Measurements from ENCODE around the gene PEX16.
"Not testable (repeated sequence)": the region's sequence is repeated elsewhere in the genome, so short reads cannot be mapped to it uniquely, and the experiment has no call there.

Gene PEX16

GRCh38 chr11:45918331-45918941 is 759 bp upstream of the PEX16 start:
- peak; percentile 74 for DNase-seq (ENCODE audit: low spot score)

GRCh38 chr11:45917286-45917622 is 423 bp downstream of the PEX16 start:
- no peak for DNase-seq (ENCODE audit: low spot score)

GRCh38 chr11:45915446-45915845 is 2.2 kb downstream of the PEX16 start:
- no peak for DNase-seq (ENCODE audit: low spot score)

- no peak for DNase-seq (ENCODE audit: low spot score)
Observed at GRCh38 chr11:45913942-45914635, 3.6 kb downstream of the PEX16 start.

GRCh38 chr11:45913514-45913913 is 4.2 kb downstream of the PEX16 start:
- no peak for DNase-seq (ENCODE audit: low spot score)

GRCh38 chr11:45910623-45911022 is 7.1 kb downstream of the PEX16 start:
- no peak for DNase-seq (ENCODE audit: low spot score)

- no peak for DNase-seq (ENCODE audit: low spot score)
Observed at GRCh38 chr11:45909594-45910475, 7.8 kb downstream of the PEX16 start.

GRCh38 chr11:45907911-45908370 is 9.7 kb downstream of the PEX16 start:
- no peak for DNase-seq (ENCODE audit: low spot score)

- no peak for DNase-seq (ENCODE audit: low spot score)
Observed at GRCh38 chr11:45906965-45907611, 10.6 kb downstream of the PEX16 start, which contains the start of gene FREY1. Gene FREY1, minus strand, starts transcription at chr11:45907271. Its CDS starts 26 bp downstream, at chr11:45907245.

GRCh38 chr11:45906096-45906682 is 11.5 kb downstream of the PEX16 start:
- no peak for DNase-seq (ENCODE audit: low spot score)

GRCh38 chr11:45905576-45905975 is 12.1 kb downstream of the PEX16 start:
- DNase-seq (ENCODE audit: low spot score): not testable (repeated sequence)

- no peak for DNase-seq (ENCODE audit: low spot score)
Observed at GRCh38 chr11:45905095-45905494, 12.6 kb downstream of the PEX16 start.

GRCh38 chr11:45904309-45904915 is 13.3 kb downstream of the PEX16 start:
- DNase-seq (ENCODE audit: low spot score): no peak

GRCh38 chr11:45902452-45903380 is 15.0 kb downstream of the PEX16 start:
- no peak for DNase-seq (ENCODE audit: low spot score)

GRCh38 chr11:45901626-45902025 is 16.1 kb downstream of the PEX16 start:
- DNase-seq (ENCODE audit: low spot score): no peak

GRCh38 chr11:45900916-45901617 is 16.6 kb downstream of the PEX16 start:
- DNase-seq (ENCODE audit: low spot score): no peak

GRCh38 chr11:45900175-45900800 is 17.4 kb downstream of the PEX16 start:
- DNase-seq (ENCODE audit: low spot score): not testable (repeated sequence)

GRCh38 chr11:45899448-45900174 is 18.1 kb downstream of the PEX16 start:
- DNase-seq (ENCODE audit: low spot score): peak; percentile 55

- DNase-seq (ENCODE audit: low spot score): no peak
Observed at GRCh38 chr11:45899086-45899447, 18.6 kb downstream of the PEX16 start.
